ENCODE results near the gene ZNF808.
"Not testable (repeated sequence)": the region's sequence is repeated elsewhere in the genome, so short reads cannot be mapped to it uniquely, and the experiment has no call there.

The ZNF808 gene

DNA sequence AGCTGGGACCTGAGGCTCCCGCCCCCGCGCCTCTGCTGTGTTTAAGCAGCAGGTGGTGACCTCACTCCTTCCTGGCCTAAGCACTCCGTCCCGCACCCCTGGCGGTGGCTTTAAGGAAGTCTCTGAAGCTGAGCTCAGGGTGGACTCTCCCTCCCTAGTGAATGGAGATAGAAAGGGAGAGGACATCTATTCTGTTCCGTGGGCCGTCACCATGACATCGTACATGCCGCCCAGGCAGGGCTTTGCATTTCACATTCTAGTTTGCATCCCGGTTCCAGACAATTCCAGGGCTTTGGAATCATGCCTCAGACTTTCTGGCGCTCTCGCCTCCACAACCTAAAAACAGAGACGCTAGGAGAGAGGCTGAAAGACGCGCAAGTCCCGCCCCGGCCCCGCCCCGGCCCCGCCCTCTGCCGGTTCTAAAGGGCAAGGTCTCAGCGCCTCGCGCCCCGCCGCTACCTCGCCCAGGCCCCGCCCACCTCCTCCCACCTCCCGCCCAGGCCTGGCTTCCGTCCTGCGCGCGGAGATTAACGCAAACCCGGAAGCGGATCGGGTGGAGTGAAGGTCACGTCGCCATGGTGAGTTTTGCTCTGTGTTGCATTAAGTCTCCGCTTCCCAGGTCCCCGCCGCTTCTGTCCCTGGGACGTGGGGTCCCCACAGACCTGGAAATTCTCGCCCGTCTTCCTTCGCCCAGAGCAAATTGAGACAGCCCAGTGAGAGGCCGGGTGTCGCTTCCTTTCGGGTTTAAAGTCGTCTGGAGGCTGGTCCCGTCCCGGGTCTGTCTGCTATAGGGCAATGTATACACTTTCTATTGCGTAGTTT, at the start of gene ZNF808:
ZNF808 (plus strand) TSS at position 535 of the 822 bp plus-strand sequence. CDS start 15,617 bp downstream, outside the sequence.
- DNase-seq, result peak; percentile 26 to 95 (median 85)

DNA sequence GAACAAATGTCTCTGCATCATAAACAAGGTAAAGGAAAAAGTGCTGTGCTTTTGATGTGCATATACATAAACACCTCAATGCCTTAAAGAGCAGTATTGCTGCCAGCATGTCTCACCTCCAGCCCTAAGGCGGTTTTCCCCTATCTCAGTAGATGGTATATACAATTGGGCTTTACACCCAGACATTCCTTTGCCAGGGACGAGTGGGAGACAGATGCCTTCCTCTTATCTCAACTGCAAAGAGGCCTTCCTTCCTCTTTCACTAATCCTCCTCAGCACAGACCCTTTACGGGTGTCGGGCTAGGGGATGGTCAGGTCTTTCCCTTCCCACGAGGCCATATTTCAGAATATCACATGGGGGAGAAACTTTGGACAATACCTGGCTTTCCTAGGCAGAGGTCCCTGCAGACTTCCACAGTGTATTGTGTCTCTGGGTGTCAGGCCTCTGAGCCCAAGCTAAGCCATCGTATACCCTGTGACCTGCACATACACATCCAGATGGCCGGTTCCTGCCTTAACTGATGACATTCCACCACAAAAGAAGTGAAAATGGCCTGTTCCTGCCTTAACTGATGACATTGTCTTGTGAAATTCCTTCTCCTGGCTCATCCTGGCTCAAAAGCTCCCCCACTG, 43.2 kb upstream of the ZNF808 start:
- DNase-seq, result not testable (repeated sequence)

DNA sequence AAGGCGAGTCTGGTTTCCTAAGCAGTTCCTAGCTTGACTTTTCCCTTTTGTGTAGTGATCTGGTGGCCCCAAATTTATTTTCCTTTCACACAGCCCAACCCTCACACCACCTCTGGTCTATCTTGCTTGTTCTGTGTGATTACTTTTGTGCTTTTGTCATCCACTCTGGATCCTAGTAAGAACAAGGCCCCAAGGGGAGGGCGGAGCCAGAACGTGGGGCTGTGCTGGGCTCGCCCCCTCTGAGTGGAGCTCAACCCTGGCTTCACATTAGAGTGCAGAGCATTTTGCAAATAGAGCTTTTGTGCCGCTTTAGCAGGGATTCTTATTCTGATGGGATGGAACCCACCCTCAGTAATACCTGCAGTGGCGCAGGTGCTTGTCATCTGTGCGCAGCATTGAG, 42.4 kb upstream of the ZNF808 start:
- not testable (repeated sequence) for DNase-seq

DNA sequence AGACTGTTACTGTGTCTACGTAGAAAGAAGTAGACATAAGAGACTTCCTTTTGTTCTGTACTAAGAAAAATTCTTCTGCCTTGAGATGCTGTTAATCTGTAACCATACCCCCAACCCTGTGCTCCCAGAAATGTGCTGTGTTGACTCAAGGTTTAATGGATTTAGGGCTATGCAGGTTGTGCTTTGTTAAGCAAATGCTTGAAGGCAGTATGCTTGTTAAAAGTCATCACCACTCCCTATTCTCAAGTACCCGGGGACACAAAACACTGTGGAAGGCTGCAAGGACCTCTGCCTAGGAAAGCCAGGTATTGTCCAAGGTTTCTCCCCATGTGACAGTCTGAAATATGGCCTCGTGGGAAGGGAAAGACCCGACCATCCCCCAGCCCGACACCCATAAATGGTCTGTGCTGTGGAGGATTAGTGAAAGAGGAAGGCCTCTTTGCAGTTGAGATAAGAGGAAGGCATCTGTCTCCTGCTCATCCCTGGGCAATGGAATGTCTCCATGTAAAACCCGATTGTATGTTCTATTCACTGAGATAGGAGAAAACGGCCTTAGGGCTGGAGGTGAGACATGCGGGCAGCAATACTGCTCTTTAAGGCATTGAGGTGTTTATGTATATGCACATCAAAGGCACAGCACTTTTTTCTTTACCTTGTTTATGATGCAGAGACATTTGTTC, 41.8 kb upstream of the ZNF808 start:
- not testable (repeated sequence) for DNase-seq

DNA sequence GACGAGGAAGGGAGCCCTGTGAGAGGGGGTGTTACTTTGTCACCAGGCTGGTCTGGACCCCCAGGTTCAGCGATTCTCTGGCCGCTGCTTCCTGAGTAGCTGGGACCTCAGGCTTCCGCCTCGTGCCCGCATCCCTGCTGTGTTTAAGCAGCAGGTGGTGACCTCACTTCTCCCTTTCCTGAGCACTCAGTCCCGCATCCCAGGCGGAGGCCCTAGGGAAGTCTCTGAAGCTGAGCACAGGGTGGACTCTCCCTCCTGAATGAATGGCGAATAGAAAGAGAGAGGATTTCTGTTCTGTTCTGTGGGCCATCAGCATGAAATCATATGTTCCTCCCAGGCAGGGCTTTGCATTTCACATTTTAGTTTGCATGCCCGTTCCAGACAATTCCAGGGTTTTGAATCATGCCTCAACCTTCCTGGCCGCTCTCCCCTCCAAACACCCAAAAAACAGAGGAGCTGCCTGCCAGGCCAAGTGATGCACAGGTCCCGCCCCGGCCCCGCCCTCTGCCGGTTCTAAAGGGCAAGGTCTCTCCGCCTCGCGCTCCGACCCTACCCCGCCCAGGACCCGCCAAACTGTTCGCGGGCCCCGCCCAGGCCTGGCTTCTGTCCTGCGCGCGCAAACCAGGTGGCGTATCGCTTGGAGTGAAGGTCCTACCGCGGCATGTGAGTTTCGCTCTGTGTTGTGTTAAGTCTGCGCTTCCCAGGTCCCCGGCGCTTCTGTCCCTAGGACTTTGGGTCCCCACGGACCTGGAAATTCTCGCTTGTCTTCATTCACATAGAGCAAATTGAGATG, 35.1 kb upstream of the ZNF808 start:
- no peak for DNase-seq

DNA sequence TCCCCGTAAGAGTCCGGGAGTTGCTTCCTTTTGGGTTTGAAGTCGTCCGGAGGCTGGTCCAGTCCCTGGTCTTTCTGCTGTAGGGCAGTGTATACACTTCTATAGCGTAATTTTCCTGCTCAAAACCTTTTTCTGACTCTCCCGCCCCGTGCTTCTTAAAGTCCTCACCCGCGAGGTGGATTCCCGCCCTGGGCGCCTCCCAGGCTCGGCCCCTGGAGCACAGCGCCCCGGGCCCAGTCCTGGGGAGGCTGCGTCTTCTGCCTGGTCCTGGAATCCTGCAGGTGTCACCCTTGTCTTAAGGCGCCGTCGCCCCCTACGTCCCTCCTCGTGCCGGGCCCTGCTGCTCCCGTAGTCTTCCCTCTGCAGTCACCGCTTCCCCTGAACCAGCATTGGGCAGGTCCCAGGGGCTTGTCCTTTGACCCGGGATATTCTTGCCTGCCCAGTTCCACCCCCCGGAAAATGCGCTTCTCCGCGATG, 34.4 kb upstream of the ZNF808 start:
- DNase-seq, result no peak

DNA sequence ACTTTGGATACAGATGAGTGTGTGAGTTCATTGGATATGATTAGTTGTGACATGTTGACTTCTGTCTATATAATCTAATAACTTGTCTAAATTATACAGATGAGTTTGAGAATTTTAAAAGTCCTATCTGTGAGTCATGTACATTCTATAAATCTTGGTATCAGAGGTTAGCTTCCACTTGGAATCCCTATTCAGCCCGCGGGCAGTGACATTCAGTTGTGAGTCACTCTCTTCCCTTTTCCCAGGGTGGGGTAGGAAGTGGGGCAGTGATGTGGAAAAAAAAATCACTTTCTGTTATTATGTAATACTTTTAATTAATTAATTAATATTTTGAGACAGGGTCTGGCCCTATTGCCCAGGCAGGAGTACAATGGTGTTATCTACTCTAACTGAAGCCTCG, 33.0 kb upstream of the ZNF808 start:
- no peak for DNase-seq

DNA sequence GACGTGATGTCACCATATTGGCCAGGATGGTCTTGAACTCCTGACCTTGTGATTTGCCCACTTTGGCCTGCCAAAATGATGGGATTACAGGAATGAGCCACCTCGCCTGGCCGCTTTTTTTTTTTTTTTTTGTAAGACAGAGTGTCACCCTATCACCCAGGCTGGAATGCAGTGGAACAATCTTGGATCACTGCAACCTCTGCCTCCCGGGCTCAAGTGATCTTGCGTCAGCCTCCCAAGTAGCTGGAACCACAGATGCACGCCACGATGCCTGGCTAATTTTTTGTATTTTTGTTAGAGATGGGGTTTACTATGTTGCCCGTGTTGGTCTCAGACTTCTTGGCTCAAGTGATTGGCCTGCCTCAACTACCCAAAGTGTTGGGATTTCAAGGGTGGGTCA, 28.9 kb upstream of the ZNF808 start:
- no peak for DNase-seq

DNA sequence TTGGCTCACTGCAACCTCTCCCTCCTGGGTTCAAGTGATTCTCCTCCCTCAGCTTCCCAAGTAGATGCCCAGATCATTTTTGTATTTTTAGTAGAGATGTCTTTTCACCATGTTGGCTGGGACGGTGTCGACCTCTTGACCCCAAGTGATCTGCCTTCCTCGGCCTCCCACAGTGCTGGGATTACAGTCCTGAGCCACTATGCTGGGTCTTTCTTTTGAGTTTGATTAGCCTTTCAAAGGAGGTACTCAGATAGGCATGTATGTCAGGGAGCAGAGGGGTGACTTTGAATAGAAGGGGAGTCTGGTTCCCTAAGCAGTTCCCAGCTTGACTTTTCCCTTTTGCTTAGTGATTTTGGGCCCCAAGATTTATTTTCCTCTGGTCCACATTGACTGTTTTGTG, 27.0 kb upstream of the ZNF808 start:
- not testable (repeated sequence) for DNase-seq

DNA sequence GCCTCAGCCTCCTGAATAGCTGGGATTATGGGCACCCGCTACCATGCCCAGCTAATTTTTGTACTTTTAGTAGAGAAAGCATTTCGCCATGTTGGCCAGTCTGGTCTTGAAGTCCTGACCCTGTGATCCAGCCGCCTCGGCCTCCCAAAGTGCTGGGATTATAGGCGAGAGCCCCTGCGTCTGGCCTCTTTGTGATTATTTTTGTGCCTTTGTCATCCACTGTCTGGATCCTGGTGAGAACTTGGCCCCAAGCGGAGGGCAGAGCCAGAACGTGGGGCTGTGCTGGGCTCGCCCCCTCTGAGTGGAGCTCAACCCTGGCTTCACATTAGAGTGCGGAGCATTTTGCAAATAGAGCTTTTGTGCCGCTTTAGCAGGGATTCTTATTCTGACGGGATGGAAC, 26.5 kb upstream of the ZNF808 start:
- not testable (repeated sequence) for DNase-seq

DNA sequence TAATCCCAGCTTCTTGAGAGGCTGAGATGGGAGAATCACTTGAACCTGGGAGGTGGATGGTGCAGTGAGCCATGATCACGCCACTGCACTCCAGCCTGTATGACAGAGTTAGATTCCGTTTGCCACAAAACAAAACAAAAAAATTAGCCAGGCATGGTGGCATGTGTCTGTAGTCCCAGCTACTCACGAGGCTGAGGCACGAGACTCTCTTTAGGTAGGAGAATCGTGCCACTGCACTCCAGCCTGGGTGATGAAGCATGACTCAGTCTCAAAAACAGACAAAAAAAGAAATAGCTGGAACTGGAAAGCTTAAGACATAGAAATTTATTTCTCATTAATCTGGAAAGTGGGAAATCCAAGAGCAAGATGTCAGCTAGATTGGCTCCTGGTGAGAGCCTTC, 20.2 kb upstream of the ZNF808 start:
- DNase-seq, result no peak

DNA sequence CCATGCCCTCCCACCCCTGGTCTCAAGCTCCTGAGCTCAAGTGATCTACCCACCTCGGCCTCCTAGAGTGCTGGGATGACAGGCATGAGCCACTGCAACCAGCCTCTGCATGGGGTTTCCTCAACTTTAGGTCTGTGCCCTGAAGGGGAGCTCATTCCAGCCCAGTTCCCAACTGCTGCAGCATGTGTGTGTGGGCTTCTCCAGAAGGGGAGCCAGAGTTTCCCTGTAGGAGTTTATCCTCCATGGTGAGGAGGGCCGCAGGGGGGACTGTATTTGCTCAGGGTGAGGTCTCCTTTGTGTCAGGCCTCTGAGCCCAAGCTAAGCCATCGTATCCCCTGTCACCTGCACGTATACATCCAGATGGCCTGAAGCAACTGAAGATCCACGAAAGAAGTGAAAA, 11.3 kb upstream of the ZNF808 start:
- DNase-seq, result no peak

DNA sequence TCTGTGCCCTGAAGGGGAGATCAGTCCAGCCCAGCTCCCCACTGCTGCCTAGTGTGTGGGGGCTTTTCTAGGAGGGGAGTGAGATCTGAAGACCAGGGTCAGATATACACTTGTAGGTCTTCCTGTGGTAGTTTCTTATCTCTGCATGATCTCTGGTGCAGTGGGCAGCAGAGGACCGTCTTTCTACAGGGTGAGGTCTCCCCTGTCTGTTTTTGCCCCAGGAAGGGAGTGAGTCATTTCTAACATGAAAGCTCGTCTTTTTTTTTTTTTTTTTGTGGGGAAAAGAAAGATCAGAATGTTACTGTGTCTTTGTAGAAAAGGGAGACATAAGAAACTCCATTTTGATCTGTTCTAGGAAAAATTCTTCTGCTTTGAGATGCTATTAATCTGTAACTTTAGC, 8.8 kb upstream of the ZNF808 start:
- DNase-seq, result no peak

DNA sequence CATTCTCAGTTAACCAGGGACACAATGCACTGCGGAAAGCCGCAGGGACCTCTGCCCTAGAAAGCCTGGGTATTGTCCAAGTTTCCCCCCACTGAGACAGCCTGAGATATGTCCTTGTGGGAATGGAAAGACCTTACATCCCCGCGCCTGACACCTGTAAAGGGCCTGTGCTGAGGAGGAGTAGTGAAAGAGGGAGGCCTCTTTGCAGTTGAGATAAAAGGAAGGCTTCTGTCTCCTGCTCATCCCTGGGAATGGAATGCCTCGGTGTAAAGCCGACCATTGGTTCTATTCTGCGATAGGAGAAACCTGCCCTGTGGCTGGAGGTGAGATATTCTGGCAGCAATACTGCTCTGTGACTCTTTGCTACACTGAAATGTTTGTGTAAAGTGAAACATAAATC, 8.3 kb upstream of the ZNF808 start:
- DNase-seq, result not testable (repeated sequence)

DNA sequence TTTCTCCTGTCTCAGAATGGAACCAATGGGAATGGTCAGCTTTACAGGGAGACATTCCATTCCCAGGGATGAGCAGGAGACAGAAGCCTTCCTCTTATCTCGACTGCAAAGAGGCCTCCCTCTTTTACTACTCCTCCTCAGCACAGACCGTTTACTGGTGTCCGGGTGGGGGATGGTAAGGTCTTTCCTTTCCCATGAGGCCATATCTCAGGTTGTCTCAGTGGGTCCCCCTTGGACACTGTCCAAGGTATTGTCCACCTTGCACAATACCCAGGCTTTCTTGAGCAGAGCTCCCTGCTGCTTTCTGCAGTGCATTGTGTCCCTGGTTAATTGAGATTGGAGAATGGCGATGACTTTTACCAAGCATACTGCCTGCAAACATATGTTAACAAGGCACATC, 7.5 kb upstream of the ZNF808 start:
- no peak for DNase-seq

DNA sequence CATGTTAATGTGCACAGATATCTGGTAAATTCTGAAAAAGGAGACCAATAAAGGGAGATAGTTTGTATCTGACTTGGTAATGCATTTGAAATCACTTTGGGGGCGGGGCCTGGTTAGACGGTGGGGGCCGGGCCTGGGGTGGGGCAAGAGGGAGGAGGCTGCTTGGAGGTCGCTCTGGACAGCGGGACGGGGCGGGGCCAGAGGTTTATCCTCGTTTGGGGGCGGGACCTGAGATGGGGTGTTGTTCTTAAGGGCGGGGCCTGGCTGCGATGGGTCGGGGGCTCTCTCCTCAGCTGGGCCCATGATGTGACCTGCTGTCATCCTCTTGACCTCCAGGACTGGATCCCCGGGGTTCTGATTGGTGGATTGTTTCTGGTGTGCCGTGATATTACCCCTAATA, 4.9 kb upstream of the ZNF808 start:
- no peak for DNase-seq

DNA sequence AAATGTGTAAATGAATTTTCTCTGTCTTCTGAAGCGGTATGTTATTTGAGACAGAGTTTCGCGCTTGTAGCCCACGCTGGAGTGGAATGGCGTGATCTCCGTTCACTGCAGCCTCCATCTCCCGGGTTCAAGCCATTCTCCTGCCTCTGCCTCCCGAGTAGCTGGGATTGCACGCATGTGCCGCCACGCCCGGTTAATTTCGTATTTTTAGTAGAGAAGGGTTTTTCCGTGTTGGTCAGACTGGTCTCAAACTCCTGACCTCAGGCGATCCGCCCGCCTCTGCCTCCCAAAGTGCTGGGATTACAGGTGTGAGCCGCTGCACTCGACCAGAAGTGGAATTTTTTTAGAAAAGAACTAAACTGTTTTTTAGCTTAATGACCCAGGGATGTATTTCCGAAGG, 3.4 kb upstream of the ZNF808 start:
- DNase-seq, result no peak

DNA sequence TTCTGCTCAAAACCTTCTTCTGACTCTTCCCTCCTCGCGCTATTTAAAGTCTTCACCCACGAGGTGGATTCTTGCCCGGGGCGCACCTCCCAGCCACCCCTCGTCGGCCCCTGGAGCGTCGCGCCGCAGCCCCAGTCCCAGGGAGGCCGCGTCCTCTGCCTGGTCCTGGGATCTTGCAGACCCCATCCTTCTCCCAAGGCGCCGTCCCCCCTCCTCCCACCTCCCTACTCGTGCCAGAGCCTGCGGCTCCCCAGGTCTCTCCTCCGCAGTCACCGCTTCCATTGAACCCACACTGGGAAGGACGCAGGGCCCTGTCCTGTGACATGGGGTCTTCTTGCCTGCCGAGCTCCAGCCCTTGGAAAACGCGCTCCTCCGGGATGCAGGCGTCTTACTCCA, 486 bp downstream of the ZNF808 start:
- DNase-seq, result peak in 11 of 51 donors; percentile 2 to 28 (median 8)

DNA sequence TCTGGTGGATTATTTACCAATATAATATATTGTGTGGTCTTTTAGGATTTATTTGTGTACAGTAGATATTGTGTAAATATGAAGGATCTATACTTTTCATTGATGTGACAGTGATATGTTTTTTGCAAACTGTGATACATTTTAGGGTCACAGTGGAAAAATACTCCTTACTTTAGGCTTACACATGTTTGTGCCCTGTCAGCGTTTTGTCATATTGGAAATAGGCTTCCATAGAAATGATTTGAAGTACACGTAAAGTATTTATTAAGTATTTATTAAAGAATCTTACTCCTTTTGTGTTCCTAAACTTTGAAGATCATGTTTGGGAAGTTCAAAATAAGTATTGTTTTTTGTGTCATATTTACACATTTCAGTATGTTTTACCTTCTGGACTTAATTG, 5.0 kb downstream of the ZNF808 start:
- no peak for DNase-seq

DNA sequence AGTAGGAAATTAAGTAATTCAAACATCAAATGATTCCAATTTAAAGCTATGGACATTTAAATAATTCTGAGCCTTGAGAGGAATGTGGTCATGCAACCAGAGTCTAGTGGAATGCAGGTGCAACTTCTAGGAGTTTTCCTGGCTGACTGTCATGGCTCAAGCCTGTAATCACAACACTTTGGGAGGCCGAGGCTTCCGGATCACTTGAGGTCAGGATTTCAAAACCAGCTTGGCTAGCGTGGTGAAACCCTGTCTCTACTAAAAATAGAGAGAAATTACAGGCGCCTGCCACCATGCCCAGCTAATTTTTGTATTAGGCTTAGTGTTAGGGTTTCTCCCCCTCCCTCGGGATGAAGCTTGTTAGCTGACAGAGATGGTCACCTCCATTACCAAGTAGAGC, 6.4 kb downstream of the ZNF808 start:
- DNase-seq, result no peak

DNA sequence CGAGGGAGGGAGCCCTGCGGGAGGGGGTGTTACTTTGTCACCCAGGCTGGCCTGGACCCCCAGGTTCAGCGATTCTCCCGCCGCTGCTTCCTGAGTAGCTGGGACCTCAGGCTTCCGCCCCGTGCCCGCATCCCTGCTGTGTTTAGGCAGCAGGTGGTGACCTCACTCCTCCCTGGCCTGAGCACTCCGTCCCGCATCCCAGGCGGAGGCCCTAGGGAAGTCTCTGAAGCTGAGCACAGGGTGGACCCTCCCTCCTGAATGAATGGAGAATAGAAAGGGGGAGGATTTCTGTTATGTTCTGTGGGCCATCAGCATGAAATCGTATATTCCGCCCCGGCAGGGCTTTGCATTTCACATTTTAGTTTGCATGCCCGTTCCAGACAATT, 7.9 kb downstream of the ZNF808 start:
- DNase-seq, result peak in 2 of 51 donors; percentile 10 to 11
